Activated CD8-positive, alpha-beta memory T cell treated with anti-CD3 and anti-CD28 coated beads, Interleukin-2, amount 50 U/mL, for 1 hour (primary cell): ENCODE data around the gene CHCHD3.

Experiments
- DNase-seq: peaks from one replicate; pipeline ENCODE4 v3.0.0-alpha.2; 2020; ENCODE audit errors: extremely low read depth

CHCHD3 gene

DNA sequence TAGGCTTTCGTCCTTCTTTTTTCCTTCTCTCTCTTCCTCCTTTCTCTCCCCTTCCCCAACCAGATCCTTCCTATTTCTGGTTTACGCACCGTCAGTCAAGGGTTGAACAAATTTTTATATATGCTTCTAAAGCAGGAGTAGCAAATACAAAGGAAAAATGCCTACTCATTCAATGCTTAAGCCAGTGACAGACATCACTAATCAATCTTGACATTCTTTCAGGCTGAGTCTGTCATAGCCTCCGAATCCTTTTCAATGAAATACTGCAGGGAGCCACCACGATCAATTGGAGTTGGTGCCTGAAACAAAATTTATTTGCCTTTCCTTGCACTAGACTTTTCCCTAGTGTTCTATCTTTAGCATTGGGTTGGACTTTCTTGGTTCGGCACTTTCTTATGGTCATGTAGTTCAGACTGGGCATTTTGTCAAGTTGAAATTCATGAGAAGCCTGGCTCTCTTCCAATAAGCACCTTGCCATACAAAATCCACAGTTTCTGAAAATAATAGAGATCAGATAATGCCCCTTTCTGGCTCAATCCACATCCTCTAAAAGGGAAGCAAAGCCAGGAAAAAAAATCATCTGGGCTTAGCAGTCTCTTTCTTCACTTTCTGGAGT, 266.1 kb downstream of the CHCHD3 start:
- DNase-seq: no peak

DNA sequence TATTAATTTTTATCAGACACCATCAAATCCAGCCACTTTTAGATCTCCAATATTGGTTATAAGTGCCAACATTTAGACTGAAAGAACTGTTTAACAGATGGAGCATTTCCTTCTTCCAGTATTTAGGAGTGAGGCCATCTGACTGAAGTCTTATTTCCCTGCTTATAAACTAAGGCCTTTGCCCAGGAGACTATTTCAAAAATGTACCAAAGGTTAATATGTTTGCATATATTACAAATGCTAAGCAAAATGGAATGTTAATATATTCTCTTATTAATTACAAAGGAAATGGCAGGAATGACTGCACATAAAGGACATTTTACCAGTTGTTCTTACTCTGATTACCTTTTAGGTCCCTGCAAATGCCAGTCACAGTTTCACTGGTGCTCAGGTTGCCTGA, 266.8 kb downstream of the CHCHD3 start:
- no peak for DNase-seq

DNA sequence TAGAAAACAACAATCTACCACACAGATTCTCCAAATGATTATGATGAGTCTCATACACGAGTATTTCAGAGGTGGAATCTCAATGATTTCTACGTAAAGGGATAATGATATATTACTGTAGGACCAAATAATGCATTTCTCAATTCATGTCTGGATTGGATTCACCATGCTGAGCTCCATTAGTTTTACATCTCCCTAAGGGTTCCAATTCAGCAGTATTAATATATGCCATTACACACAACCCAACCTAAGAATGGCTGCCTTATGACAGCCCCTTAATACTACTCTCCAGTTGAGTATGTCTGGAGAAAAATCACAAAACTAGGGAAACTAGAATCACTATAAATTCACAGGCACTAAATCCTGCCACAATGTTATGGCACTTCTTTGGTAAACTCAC, 271.3 kb downstream of the CHCHD3 start:
- DNase-seq: no peak

DNA sequence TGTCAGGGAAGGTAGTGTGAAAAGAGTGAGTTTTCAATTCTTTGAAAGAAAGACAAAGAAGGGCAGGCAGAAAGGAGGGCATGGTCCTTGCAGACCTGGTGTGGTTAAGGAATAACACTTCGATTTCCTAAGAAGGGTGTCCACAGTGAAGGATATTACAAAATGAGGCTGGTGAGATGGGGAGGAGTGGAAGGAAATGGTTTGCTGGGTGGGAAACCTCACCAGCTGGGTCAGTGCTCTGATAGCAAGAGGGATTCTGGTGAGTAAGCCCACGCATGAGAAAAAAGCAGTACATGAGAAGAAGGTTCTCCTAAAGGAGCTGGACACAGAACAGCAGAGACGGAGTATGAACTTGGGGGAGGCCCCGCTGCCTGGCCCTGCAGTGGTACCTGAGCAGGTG, 275.1 kb downstream of the CHCHD3 start:
- no peak for DNase-seq

DNA sequence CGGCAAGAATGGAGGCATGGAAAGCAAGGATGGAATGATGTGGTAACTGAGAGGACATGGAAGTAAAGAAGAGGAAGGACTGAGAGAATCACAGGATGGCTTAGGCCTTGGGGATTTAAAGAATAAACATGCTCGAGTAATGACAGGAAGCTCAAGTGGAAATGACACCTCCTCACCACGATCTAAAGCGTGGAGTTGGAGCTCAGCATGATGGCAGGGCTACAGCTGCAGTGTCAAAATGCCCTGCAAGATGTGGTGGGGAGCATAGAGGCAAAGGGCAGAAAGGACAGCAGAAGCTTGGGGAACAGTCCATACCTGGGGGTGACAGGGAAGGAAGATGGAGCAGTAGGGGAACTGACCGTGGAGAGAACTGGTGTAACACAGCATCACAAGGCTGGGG, 276.1 kb downstream of the CHCHD3 start:
- DNase-seq: no peak

DNA sequence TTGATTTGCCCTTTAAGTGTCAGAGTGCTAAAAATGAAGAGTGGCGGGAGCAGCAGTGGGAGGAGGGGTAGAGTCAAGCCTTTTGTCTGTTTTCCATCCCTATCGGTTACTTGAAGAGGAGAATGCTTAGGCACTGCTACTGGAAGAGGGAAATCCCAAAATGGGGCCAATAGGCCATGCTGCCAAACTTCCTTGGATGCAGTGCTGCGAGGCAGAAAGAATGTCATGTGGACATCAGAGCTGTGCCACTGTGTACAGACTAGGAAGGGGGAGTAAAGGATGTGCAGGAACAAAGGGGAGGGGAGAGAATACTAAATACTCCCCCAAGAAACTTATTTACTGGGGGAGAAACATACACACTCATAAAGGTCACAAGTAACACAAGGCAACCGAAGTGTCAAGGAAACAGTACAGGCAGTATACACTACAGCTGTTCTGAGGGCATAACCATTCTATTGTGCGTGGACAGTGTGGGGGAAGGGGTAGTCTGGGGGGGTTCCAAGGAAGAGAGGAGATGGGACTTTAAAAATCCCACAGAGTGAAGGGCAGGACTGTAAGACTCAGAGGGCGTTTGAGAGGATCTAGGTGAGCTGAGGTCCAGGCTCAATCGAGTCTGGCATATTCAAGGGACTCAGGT, 276.9 kb downstream of the CHCHD3 start:
- no peak for DNase-seq

DNA sequence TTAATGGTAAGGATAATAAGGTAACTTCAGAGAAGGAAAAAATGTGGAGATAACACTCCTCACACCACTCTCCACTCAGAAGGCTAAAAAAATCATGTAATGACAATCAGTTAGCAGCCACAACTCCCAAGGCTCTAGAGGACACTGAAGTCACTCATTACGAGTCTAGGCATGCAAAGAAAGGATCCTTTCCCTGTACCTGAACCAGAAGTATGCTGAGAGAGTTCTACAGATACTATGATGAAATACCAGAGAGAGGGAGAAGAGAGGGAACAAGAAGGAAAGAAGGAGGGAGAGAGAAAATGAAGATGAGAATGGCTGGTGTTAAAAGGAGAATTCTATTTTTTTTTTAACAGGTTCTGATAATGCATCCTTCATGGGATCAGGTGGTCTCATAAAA, 281.4 kb downstream of the CHCHD3 start:
- no peak for DNase-seq

DNA sequence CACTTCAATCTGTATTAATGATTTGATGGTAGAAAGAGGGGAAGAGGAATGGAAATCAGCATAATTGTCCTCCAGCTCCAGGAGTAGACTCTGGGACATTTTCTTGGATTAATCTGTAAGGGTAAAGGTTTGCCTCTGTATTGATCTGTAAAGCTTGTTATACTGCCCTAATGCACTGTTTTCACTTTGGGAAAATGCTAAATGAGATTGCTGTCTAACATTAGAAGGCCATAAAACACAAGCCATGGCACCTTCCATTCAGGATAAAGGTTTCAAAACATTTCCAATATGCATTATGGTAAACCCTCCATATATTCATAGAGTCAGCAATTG, 282.8 kb downstream of the CHCHD3 start:
- DNase-seq: no peak

DNA sequence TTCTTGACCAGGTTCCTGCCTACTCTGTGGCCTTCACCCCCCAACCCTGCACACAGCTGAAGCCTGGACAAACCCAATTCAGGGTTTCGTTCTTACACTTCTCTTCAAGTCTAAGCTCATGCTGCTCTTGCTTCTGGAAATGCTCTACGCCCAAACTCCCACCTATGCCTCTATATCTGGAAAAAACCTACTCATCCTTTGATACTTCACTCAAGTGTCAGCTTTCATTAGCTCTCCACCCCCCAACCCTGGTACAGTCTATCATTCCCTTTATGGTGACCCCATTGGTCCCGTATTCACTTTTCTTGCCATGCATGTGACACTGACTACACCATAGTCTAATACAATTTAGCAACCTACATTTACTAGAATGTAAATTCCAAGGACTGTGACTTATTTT, 284.7 kb downstream of the CHCHD3 start:
- no peak for DNase-seq

DNA sequence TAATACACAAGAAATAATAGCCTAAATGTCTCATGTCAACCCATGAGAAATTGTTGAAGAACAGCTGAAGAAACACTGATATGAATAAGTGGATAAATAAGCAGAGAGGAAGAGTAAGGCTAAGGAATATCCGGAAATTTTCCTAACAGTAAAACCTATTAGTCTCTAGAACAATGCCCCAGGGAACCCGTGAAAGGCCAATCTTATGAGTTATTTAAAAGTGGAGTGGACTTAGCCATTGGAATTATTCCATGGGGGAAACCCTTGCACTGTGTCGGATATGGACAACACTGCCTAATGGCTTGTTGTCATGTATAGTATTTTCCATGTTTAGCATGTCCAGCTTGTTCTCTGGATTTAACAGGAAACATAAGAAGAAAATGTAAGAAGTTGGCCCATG, 288.4 kb downstream of the CHCHD3 start:
- DNase-seq: no peak

DNA sequence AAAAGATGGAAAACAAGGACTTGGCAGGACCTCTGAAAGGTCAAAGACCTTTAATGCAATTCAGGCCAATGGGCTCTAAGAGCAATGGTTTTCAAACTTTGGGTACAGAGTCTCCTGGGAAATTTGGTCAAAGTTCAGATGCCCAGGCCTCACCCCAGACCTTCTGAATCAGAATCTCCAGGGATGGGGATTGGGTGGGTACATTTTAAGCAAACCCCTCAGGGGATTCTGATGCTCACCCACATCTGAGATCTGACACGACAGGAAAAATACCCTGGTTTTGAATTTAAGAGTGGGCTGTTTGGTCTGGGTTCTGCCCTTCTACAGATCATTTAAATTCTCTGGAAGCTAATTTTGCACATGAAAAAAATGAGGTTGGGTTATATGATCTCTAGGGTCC, 290.9 kb downstream of the CHCHD3 start:
- DNase-seq: no peak

DNA sequence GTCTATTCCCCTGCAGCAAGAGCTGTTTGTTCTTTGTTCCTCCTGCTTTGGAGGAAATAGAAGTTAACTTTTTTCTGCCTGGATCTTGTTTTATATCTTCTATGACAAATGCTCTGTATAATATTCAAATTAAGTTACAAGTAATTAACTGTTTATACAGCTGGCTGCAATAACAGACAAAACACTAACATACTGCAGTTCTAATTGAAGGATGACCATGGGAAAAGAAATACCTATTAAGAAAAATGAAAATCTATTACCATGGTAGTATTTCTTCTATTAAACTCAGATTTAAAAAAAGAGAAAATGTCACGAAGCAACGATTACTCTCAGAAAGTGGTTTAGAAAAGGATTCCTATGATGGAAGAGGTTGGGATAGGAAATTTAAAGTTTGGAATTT, 291.8 kb downstream of the CHCHD3 start:
- DNase-seq: no peak

DNA sequence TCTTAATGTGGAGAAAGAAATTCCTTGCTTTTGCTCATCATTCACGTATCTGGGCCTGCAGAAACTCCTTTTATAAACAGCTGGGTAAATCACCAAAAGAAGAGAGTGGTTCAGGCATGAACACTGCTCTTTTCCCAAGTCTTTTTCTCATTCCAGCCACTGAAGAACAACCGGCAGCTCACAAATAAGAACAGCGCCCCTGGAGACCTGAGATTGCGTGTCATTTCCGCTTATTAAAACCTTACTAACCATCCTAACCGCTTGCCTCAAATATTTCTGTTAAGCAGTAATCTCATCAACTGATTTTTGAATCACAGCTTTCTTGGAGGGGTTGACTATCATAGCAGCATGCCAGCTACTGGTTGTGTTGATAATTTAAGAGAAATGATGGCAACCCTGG, 292.6 kb downstream of the CHCHD3 start:
- DNase-seq: no peak

DNA sequence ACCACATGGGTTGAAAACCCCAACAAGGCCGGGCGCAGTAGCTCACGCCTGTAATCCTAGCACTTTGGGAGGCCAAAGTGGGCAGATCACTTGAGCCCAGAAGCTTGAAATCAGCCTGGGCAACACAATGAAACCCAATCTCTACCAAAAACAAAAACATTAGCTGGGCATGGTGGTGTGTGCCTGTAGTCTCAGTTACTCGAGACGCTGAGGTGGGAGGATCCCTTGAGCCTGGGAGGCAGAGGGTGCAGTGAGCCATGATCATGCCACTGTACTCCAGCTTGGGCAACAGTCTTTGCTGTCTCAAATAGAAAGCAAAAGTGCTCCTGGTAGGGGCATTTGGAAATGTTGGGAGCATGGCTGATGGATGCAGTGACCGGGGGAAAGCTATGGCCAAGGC, 296.0 kb downstream of the CHCHD3 start:
- DNase-seq: no peak

DNA sequence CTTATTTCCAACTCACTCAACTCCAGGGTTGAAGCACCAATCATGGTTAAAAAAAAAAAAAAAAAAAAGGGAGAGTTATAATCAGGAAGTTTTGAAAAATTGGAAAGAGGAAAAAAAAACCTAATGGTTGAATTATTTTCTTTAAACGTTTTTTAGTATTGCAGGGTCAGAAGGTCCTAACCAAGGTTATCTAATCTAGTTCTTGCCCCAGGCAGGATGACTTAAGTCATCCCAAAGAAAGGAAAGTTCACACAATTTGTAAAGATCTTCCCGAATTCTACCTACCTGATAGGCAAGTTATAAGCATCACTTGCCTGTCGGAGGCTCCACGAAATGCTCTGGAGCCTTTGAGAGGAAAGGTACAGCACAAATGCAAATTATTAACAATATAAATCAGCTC, 297.5 kb downstream of the CHCHD3 start:
- DNase-seq: no peak

DNA sequence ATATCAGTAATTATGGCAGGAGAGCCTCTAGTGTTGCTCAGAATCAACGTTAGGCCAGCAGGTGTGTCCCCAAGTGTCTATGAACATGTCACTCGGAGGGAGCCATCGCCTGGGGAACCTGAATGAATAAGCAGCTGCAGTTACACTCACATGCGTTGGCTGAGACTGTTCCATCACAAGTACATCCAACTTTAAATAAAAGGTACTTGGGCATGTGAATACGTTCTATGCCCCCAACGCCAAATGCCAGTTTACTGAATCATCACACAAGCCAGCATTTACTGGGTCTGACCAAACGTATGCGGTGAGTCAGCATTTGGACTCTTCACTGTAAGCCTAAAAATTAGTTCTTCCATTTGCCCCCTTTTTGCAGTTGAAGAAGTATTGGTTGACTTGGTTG, 298.1 kb downstream of the CHCHD3 start:
- DNase-seq: no peak

DNA sequence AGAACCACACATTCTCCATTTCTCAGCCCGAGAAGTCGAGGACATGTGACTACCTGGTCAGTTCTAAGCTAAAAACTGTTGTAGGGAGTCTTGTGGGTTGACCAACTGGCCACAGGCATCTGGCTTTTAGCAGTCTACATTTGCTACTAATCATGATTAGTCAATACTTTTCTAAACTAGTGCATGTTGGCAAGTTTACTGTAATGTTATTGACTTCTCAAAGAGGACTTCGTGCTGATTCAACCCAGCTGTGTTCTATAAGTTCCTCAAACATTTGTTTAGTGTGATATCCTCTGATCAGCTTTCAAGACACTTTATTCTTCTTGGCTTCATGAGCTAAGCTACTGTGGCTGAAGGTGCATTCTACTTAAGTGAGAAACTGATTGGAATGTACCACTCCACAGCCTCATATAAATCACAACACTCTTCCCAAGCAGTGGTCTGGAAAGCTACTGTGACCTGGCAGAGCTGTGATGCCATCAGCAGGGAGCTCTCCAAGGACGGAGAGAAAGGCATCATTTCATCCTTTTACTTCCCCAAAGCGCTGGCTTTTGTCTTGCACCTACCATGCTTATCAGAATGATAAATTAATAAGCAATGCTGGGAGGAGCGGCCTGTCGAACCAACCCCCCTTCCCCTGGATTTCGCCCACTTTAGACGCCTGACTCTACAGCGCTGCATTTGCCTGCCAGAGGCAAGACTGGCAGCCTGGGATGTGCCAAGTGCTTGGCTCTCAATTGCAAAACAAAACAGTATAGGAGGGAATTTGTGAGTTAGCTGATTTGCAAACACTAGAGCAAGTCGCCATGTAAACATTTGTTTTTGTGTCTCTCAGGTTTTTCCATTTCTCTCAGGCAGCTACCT, 298.9 kb downstream of the CHCHD3 start:
- no peak for DNase-seq

DNA sequence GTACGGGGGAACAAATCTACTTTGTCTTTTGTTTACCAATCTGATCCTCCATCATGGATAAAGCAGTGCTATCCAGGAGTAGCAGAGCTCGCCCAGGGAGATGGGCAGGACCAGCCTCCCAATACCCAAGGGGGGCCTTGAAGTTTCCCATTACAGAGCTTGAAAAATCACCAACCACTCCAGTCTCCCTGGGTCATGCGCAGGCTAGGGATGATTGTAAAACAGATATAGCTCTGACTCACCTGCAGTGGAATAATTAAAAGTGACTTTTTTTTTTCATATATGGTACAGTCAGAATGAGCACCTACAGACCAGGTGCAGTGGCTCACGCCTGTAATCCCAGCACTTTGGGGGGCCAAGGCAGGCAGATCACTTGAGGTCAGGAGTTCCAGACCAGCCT, 301.1 kb downstream of the CHCHD3 start:
- DNase-seq: no peak

DNA sequence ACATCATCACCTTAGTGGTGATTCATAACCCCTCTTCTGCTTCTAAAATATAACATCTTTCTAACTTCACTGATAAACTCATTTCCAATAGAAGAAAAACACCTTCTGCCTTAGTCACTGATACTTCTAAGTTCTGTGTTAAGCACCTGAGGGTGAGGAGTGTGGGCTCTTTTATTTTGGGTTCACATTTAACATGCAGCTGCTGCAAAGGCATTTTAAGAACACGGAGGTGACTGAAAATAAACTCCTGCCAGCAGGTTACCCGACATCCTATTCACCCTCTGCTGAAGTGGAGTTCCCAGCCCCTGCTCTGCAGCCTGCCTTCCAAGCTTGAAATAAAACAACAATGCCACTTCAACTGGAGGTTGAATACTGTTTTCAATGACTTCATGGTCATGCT, 302.7 kb downstream of the CHCHD3 start:
- no peak for DNase-seq

DNA sequence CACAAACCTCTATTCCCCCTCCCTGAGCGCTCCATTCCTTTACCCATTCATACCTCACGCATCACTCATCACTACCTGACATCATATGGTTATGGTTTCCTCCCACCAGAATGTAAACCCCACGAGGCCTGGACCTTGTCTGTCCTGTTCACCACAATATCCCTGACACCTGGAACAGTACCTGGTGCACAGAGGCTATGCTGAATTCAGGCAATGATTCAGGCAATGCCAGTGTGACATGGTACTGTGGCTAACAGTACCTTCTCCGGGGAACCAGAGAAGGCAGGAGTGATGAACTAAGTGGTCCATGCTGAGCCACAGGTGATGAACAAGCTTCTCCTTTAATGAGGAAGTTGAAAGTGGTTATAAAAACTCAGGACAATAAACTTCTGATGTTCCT, 303.1 kb downstream of the CHCHD3 start:
- DNase-seq: no peak

DNA sequence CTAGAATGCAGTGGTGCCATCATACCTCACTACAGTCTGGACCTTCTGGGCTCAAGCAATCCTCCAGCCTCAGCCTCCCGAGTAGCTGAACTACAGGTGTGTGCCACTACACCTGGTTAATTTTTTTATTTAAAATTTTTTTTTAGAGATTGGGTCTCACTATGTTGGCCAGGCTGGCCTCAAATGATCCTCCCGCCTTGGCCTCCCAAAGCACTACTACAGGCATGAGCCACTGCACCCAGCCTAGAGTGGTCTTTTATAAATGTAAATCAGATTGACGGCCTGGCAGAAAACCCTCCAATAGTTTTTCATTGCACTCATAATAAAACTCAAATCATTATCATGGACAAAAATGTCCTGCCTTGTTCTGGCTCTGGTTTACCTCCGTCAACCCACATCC, 303.9 kb downstream of the CHCHD3 start:
- no peak for DNase-seq

DNA sequence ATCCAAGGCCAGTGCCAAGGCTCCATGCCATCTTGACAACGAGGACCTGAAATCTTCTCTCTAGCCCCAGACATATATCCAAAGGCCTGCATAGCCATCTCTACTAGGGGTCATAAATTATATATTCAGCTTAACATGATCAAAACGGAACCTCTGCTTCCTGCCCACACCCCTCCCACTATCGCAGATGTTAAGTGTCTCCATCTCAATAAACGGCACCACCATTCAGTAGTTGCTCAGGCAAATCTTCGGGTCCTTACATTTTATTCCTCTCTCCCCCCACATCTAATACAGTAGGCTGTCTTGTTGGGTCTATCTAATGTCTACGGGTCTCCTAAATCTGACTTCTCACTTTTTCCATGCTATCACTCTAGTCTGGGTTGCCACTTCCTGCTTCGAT, 304.5 kb downstream of the CHCHD3 start:
- no peak for DNase-seq

DNA sequence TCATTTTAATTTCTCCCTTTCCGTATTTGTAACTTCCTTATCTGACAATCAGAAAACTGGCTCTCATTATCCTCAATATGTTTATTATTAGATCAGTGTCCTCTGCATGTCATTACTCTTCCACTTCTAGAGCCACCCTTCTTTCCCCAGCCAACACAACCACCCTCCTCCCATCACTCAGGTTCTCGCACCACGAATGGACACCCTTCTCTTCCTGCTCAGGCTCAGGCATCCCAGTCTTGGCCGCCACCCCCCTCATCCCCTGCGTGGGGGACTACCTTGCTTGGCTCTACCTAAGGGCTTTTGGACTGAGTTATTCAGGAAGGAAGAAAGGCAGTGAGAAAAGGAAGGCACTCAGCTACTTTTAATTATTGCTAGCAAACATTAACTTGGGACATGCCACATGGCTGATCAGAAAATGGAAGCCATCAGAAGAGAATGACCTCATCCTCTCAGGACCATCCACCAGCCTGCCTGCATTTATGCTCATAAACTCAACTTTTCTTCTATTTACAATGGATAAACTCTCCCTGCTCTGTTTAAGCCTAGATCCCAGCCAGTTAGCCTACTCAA, 305.8 kb downstream of the CHCHD3 start:
- no peak for DNase-seq
